Activated T-helper 2 cell treated with anti-CD3 and anti-CD28 coated beads, Interferon-gamma antibody, Interleukin-2, Interleukin-4, amounts not matched to agents 10 μg/mL and 5 μg/mL and 100 μg/mL, durations not matched to agents 14 hours and 24 hours and 36 hours (primary cell): Measurements from ENCODE around the gene STAP2. TPM values are rescaled to one million over a fixed set of nuclear protein-coding genes. Genes with fewer than 3 reads are reported as not detected.
"Not testable (repeated sequence)": the region's sequence is repeated elsewhere in the genome, so short reads cannot be mapped to it uniquely, and the experiment has no call there.

Source experiments
- DNase-seq: peaks from one replicate; pipeline ENCODE4 v3.0.0; 2021; ENCODE audit warnings: low spot score
- H3K27ac Mint-ChIP-seq: one replicate; pipeline ENCODE4 v1.8.0; 2021; ENCODE audit warnings: mixed read lengths
- H3K27me3 Mint-ChIP-seq: one replicate; pipeline ENCODE4 v1.8.0; 2021; ENCODE audit warnings: low read depth, mixed read lengths
- H3K36me3 Mint-ChIP-seq: one replicate; pipeline ENCODE4 v1.8.0; 2021; ENCODE audit warnings: low read depth, mixed read lengths
- H3K4me1 Mint-ChIP-seq: one replicate; pipeline ENCODE4 v1.8.0; 2021; ENCODE audit warnings: low read depth, mixed read lengths
- H3K4me3 Mint-ChIP-seq: one replicate; pipeline ENCODE4 v1.8.0; 2021; ENCODE audit warnings: low read depth, mild to moderate bottlenecking, moderate library complexity, mixed read lengths
- H3K9me3 Mint-ChIP-seq: one replicate; pipeline ENCODE4 v1.8.0; 2021; ENCODE audit warnings: mixed read lengths
- intact Hi-C: fragments of 100-400 bp; cut with micrococcal nuclease; formaldehyde crosslinking; loops from one replicate; pipeline ENCODE4 v1.15.1; 2023
- total RNA-seq: library from RNA; stranded (reverse); gene quantifications from 2 replicates; pipeline ENCODE4 v1.2.3, GENCODE V29; 2022

The STAP2 gene
- total RNA-seq, 1 donor from 2014 or later, result 17.1 TPM

DNA sequence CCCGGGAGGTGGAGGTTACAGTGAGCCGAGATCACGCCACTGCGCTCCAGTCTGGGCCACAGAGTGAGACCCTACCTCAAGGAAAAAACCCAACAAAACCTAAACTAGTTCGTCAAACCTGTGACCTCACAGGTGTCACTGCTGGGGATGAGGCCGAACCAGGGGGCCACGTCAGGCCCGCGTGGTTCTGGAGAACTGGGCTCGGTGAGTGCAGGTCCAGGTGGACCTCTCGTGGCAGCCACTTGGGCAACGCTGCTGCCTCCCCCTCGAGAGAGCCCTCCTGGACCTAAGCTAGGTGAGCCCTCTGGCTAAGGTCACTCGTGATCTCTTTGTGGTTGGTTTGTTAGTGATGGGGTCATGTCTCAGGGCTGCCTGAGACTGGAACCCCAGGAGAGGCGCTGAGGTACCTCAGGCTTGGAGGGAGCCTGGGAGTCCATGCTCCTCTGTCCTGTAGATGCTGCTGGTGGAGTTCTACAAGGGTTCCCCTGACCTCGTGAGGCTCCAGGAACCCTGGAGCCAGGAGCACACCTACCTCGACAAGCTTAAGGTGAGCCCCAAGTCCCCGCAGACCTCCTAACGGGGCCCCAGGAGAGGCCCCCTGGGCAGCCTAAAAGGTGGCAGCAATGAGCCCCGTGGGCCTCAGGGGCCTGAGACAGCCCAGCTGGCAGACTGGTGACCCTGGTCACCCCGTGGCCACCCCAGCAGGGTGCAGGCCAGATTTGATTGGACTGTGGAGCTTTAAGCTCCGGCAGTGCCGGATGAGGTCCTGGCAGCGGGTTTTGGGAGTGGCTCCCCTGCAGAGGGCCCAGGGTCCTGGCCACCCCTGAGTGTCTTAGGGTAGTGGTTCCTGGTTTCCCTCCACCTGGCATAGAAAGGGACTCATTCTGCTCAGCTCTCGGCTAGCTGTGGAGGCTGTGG lies 20.3 kb upstream of the STAP2 start:
- intact Hi-C loops, result no loop called here
- no peak for DNase-seq
- H3K9me3 Mint-ChIP-seq, result no peaks in the 10 kb centered on the region
- H3K4me3 Mint-ChIP-seq, result no peak overlapping the region
- H3K4me1 Mint-ChIP-seq, result no peaks in the 10 kb centered on the region
- H3K27ac Mint-ChIP-seq, result peak overlapping the region; percentile 38
- no peaks in the 10 kb centered on the region for H3K27me3 Mint-ChIP-seq
- H3K36me3 Mint-ChIP-seq, result peaks cover 27% of the 10 kb centered on the region

DNA sequence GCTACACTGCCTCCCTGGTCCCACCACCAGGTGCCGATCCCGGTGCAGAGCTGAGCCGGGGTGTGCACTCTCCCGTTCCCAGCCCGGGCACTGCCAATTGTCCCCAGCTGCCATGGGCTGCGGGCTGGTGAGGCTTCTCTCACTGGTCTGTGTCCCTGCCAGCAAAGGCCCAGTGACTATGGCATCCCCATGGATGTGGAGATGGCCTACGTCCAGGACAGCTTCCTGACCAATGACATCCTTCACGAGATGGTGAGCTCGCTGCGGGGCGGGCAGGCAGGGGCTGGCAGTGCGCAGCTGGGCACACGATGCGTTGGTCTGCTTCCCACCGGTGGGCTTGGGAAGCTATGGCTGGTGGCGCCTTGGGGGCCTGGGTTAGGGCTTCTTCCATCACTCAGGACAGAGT lies 19.3 kb upstream of the STAP2 start:
- intact Hi-C loops, result no loop called here
- H3K4me1 Mint-ChIP-seq, result no peaks in the 10 kb centered on the region
- H3K27ac Mint-ChIP-seq, result no peak overlapping the region

DNA sequence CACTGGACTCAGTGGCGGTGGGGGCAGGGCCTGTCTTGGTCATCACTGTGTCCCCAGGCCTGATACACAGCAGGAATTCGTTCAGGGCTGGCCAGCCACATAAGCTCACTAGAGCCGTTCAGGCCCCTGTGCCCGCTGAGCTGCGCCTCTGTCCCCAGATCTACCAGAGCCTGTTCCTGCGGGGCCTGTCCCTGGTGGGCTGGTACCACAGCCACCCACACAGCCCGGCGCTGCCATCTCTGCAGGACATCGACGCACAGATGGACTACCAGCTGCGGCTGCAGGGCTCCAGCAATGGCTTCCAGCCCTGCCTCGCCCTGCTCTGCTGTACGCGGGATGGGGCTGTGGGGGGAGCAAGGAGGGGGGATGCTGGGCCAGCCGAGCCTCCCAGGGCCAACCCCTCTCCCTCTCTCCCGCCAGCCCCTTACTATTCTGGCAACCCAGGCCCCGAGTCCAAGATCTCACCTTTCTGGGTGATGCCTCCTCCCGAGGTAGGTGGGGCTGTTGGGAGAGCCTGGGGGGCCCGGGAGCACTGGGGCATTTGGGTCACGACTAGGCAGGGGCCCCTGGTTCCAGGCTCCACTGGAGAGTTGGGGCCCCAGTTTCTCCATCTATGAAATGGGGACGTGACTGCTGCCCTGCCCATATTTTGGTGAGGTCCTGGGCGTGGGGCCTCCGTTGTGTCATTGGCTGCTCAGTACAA lies 18.6 kb upstream of the STAP2 start:
- Mint-ChIP-seq H3K27ac (no peak overlapping the region), H3K4me1 (no peaks in the 10 kb centered on the region), H3K27me3 (no peaks in the 10 kb centered on the region), H3K4me3 (no peak overlapping the region), H3K9me3 (no peaks in the 10 kb centered on the region), H3K36me3 (peaks cover 21% of the 10 kb centered on the region)
- no peak for DNase-seq
- intact Hi-C loops, result no loop called here

More for the DNA sequence above, 19.3 kb upstream of the STAP2 start:
- Mint-ChIP-seq H3K36me3 (peaks cover 20% of the 10 kb centered on the region), H3K4me3 (no peak overlapping the region), H3K9me3 (no peaks in the 10 kb centered on the region), H3K27me3 (no peaks in the 10 kb centered on the region)
- no peak for DNase-seq

DNA sequence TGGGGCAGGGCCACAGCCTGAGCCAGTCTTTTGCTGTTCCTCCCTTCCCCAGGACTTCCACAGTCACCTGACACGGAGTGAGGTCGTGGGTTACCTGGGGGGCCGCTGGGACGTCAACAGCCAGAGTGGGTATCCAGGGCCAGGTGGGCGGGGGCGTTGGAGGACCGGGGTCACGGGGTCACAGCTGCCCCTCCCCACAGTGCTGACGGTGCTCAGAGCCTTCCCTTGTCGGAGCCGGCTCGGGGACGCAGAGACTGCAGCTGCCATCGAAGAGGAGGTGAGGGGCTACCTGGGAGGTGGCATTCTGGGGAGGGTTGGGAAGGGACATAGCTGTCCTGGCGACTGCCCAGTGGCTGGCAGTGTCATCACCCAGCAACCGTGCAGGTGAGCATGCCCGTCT lies 16.3 kb upstream of the STAP2 start:
- H3K36me3 Mint-ChIP-seq, result peaks cover 14% of the 10 kb centered on the region
- no peaks in the 10 kb centered on the region for H3K9me3 Mint-ChIP-seq
- intact Hi-C loops, result no loop called here
- no peak overlapping the region for H3K27ac Mint-ChIP-seq
- no peaks in the 10 kb centered on the region for H3K4me1 Mint-ChIP-seq
- no peak overlapping the region for H3K4me3 Mint-ChIP-seq
- DNase-seq, result no peak
- no peaks in the 10 kb centered on the region for H3K27me3 Mint-ChIP-seq

DNA sequence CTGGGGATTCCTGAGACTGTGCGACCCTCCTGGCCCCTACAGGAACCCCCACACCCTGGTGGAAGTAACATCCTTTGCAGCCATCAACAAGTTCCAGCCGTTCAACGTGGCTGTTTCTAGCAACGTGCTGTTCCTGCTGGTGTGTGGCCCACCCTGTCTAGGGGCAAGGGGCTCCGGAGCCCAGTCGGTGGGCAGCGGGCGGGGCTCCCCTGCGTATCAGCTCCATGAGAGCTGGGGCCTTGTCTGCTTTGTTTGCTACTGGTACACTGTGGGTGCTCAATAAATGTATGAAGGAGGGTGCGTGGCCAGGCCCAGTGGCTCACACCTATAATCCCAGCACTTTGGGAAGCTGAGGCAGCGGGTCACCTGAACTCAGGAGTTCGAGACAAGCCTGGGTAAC lies 15.7 kb upstream of the STAP2 start:
- Mint-ChIP-seq H3K4me1 (no peaks in the 10 kb centered on the region), H3K27ac (no peak overlapping the region), H3K27me3 (no peaks in the 10 kb centered on the region), H3K4me3 (no peak overlapping the region), H3K36me3 (peaks cover 16% of the 10 kb centered on the region), H3K9me3 (no peaks in the 10 kb centered on the region)
- intact Hi-C loops, result no loop called here
- DNase-seq, result no peak

DNA sequence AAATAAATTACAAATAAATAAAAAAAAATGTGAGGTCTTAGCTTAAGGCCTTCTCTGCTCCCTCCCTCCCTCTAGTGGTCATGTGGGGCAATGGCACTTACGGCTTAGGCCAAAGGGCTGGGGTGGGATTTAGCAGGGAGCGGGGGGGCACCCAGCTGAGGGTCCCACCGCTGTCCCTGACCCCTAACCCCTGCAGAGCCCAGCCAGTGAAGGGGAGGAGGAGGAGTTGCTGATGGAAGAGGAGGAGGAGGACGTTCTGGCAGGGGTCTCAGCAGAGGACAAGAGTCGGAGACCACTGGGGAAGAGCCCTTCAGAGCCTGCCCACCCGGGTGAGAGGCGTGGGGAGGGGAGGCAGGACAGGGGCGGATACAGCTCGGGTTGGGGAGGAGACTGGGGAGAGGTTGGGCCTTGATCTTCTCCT lies 14.1 kb upstream of the STAP2 start:
- H3K4me1 Mint-ChIP-seq, result no peaks in the 10 kb centered on the region
- H3K27me3 Mint-ChIP-seq, result no peaks in the 10 kb centered on the region
- H3K4me3 Mint-ChIP-seq, result no peak overlapping the region
- no peak overlapping the region for H3K27ac Mint-ChIP-seq
- intact Hi-C loops, result loop anchor here (1.0 kb wide), 1 partner anchor 85 kb away; no protein-coding TSS in a partner anchor
- DNase-seq, result no peak
- peaks cover 15% of the 10 kb centered on the region for H3K36me3 Mint-ChIP-seq
- no peaks in the 10 kb centered on the region for H3K9me3 Mint-ChIP-seq

DNA sequence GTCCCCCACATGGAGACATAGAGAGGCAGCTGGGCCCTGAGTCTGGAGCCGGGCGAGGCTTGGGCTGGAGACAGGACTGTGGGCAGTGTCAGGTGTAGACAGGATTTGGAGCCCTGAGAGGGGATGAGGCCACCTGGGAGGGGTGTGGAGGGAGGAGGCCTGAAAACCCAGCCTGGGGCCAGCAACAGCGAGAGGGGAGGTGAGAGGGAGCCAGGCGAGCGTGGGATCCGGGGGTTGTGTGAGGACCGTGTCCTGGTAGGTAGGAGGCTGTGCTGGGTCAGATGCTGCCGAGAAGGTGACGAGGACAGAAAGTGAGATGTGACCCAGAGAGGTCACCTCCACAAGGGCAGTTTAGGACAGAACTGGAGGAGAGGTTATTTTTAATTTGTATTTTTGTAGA lies 12.1 kb upstream of the STAP2 start:
- Mint-ChIP-seq H3K9me3 (no peaks in the 10 kb centered on the region), H3K4me3 (no peak overlapping the region), H3K4me1 (no peaks in the 10 kb centered on the region), H3K36me3 (peaks cover 27% of the 10 kb centered on the region), H3K27me3 (no peaks in the 10 kb centered on the region), H3K27ac (no peak overlapping the region)
- intact Hi-C loops, result no loop called here
- no peak for DNase-seq

DNA sequence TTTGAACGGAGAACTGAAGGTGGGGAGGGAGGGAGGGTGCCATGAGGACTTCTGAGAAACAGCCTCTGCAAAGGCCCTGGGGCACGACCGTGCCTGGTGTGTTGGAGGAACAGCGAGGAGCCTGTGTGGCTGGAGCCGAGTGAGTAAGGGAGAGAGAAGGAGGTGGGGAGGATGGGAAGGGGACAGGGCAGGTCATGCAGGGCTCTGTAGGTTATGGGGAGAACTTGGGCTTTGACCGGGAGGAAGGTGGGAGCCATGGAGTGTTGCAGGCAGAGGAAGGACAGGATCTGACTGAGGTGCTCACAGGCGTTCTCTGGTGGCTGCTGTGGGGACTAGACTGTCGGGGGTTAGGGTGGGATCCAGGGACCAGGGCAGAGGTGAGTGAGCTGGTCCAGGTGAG lies 11.5 kb upstream of the STAP2 start:
- Mint-ChIP-seq H3K27ac (no peak overlapping the region), H3K27me3 (no peaks in the 10 kb centered on the region), H3K9me3 (no peaks in the 10 kb centered on the region), H3K36me3 (peaks cover 27% of the 10 kb centered on the region), H3K4me3 (no peak overlapping the region), H3K4me1 (no peaks in the 10 kb centered on the region)
- DNase-seq, result no peak
- intact Hi-C loops, result no loop called here

DNA sequence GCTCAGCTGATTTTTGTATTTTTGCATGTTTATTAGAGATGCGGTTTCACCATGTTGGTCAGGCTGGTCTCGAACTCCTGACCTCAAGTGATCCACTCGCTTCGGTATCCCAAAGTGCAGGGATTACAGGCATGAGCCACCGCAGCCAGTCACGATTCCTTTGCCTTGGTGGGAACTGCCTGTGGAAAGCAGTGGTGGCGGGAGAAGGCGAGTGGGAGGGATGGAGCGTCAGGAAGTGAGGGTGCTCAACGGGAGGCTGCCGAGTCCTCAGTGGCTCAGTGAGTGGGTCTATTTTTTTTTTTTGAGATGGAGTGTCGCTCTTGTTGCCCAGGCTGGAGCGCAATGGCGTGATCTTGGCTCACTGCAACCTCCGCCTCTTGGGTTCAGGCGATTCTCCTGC lies 10.6 kb upstream of the STAP2 start:
- intact Hi-C loops, H3K27ac Mint-ChIP-seq, DNase-seq, H3K4me3 Mint-ChIP-seq, H3K27me3 Mint-ChIP-seq, H3K4me1 Mint-ChIP-seq, H3K9me3 Mint-ChIP-seq: not testable (repeated sequence)
- peaks cover 25% of the 10 kb centered on the region for H3K36me3 Mint-ChIP-seq

DNA sequence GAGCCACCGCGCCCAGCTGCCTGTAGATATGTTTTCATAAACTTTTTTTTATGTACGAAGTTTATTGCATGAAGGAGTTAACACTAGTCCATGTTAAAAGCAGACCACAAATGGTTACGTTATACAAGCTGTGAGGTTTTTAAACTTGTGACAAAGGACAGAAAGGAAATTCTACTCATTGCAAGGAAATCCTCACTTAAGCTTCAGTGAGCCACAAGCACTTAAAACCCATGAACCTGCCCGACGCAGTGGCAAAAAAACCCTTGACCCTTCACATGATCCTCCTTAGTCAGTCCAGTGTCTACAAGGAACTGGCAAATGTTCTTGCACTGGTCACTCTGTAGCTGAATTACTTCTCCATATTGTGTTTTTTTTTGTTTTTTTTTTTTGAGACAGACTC lies 8.9 kb upstream of the STAP2 start:
- no peaks in the 10 kb centered on the region for H3K9me3 Mint-ChIP-seq
- H3K36me3 Mint-ChIP-seq, result peaks cover 22% of the 10 kb centered on the region
- H3K4me1 Mint-ChIP-seq, result peaks cover 3% of the 10 kb centered on the region
- no peaks in the 10 kb centered on the region for H3K27me3 Mint-ChIP-seq
- H3K27ac Mint-ChIP-seq, result no peak overlapping the region
- DNase-seq, result no peak
- no peak overlapping the region for H3K4me3 Mint-ChIP-seq
- intact Hi-C loops, result no loop called here

DNA sequence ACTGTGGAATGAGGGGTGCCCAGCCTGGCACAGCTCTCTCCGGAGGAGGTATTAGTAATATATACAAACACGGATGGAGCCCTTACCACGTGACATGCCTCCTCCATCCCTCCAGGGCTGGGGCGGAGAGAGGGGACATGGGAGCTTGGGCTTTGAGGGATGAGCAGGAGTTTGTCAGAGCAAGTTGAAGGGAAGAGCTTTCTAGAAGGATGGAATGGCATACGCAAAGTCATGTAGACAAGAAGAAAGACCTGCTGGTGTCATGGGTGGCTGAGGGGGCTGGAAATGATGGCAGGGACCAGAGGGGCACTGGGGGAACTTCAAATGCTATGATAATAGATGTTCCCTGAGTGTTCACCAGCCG lies 7.4 kb upstream of the STAP2 start:
- H3K4me3 Mint-ChIP-seq, result no peak overlapping the region
- intact Hi-C loops, result no loop called here

DNA sequence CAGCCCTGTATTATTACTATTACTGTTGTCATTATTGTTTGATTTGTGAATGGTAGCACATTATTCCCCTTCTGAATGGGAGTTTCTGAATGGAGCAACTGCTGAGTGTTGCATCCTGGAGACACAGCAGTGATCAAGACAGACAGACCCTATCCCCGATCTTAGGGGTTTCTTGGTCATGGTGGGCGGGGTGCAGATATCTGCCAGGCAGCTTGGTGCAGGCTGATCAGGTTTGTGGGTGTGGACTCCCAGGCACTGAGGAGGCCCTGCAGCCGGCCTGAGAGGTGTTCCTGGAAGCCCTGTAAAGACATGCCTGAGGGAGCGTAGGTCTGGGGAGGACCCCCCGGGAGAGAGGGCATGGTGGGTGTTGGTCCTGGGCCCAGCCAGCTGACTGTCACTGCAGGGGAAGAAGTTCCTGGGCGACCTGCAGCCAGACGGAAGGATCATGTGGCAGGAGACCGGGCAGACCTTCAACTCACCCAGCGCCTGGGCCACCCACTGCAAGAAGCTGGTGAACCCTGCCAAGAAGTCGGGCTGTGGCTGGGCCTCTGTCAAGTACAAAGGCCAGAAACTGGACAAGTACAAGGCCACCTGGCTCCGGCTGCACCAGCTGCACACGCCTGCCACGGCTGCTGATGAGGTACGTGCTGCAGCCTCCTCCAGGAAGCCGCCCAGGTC lies 6.9 kb upstream of the STAP2 start:
- peaks cover 21% of the 10 kb centered on the region for H3K36me3 Mint-ChIP-seq
- H3K27me3 Mint-ChIP-seq, result no peaks in the 10 kb centered on the region
- peaks cover 5% of the 10 kb centered on the region for H3K4me1 Mint-ChIP-seq
- H3K4me3 Mint-ChIP-seq, result peak overlapping the region; percentile 37
- intact Hi-C loops, result no loop called here
- DNase-seq, result no peak
- H3K27ac Mint-ChIP-seq, result no peak overlapping the region
- H3K9me3 Mint-ChIP-seq, result no peaks in the 10 kb centered on the region

More for the DNA sequence above, 7.4 kb upstream of the STAP2 start:
- no peak for DNase-seq
- Mint-ChIP-seq H3K9me3 (no peaks in the 10 kb centered on the region), H3K4me1 (peaks cover 5% of the 10 kb centered on the region), H3K36me3 (peaks cover 22% of the 10 kb centered on the region), H3K27ac (no peak overlapping the region), H3K27me3 (no peaks in the 10 kb centered on the region)
